ENCODE measurements around the gene SIRPB1.
"Not testable (repeated sequence)": the region's sequence is repeated elsewhere in the genome, so short reads cannot be mapped to it uniquely, and the experiment has no call there.

SIRPB1 gene

DNA sequence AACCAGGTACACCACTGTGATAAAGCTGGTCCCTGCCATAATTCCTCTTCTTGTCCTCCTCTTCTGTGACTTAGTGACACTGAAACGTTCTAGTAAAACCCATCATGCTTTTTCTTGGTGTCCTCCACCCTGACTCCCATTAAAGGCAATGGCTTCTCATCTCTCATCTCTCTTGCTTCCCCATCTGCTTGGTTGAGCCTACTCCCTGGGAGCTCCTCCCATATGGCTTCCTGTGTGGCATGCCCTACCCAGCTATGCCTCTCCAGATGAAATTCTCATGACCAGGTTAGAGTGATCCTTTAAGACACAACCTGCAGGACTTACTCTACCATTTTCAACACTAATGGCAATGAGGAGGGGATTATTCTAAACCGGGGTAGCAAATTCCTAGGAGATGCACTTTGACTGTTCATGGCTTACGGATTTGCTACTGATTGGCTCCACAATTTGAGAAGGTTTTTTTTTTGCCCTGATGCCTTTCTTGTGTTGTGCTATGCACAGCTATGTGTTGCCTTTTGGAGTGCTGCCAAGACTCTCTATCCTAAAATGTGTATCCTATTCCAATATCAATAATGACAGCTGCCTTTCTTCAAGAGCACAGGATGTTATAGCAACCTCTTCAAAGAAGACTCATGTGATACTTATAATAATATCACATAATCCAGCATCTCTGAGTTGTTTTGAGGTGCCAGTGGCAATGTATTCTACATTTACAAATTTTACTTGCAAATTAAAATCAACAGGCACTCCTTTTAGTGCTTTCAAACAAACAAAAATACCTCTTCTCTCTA, 31.7 kb upstream of the SIRPB1 start:
- H3K27me3 Mint-ChIP-seq = no peaks in the 10 kb centered on the region
- peak overlapping the region; percentile 28 for H3K4me3 Mint-ChIP-seq
- H3K27ac Mint-ChIP-seq = peak overlapping the region; percentile 27
- peaks cover 47% of the 10 kb centered on the region for H3K36me3 Mint-ChIP-seq (ENCODE audit: low read depth)
- H3K9me3 Mint-ChIP-seq = peaks cover 8% of the 10 kb centered on the region
- peaks cover 60% of the 10 kb centered on the region for H3K4me1 Mint-ChIP-seq (ENCODE audit: low read depth)

- no peak overlapping the region for H3K4me3 Mint-ChIP-seq
- peak overlapping the region; percentile 88 for H3K27ac Mint-ChIP-seq
- no peaks in the 10 kb centered on the region for H3K27me3 Mint-ChIP-seq
- H3K36me3 Mint-ChIP-seq (ENCODE audit: low read depth) = peaks cover 30% of the 10 kb centered on the region
- H3K9me3 Mint-ChIP-seq = no peaks in the 10 kb centered on the region
- H3K4me1 Mint-ChIP-seq (ENCODE audit: low read depth) = peaks cover 31% of the 10 kb centered on the region
Observed at GRCh38 chr20:1648101-1648500, 28.3 kb upstream of the SIRPB1 start.

- peaks cover 25% of the 10 kb centered on the region for H3K36me3 Mint-ChIP-seq (ENCODE audit: low read depth)
- no peak overlapping the region for H3K4me3 Mint-ChIP-seq
- H3K27ac Mint-ChIP-seq = peak overlapping the region; percentile 88
- no peaks in the 10 kb centered on the region for H3K27me3 Mint-ChIP-seq
- no peaks in the 10 kb centered on the region for H3K9me3 Mint-ChIP-seq
- peaks cover 21% of the 10 kb centered on the region for H3K4me1 Mint-ChIP-seq (ENCODE audit: low read depth)
Observed at GRCh38 chr20:1646975-1647431, 27.2 kb upstream of the SIRPB1 start.

GRCh38 chr20:1644101-1644962, 24.5 kb upstream of the SIRPB1 start:
- Mint-ChIP-seq H3K27ac (peak overlapping the region; percentile 58), H3K4me3 (no peak overlapping the region), H3K4me1 (ENCODE audit: low read depth) (no peaks in the 10 kb centered on the region), H3K9me3 (peaks cover 6% of the 10 kb centered on the region), H3K36me3 (ENCODE audit: low read depth) (peaks cover 25% of the 10 kb centered on the region), H3K27me3 (no peaks in the 10 kb centered on the region)

DNA sequence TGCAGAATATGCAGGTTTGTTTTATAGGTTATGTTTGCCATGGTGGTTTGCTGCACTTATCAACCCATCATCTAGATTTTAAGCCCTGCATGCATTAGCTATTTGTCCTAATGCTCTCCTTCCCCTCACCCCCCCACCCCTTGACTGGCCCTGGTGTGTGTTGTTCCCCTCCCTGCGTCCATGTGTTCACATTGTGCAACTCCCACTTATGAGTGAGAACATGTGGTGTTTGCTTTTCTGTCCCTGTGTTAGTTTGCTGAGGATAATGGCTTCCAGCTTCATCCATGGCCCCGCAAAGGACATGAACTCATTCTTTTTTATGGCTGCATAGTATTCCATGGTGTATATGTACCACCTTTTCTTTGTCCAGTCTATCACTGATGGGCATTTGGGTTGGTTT, 18.8 kb upstream of the SIRPB1 start:
- not testable (repeated sequence) for H3K27me3 Mint-ChIP-seq, H3K4me3 Mint-ChIP-seq, H3K27ac Mint-ChIP-seq, H3K9me3 Mint-ChIP-seq
- Mint-ChIP-seq H3K36me3 (ENCODE audit: low read depth) (peaks cover 13% of the 10 kb centered on the region), H3K4me1 (ENCODE audit: low read depth) (peaks cover 21% of the 10 kb centered on the region)

- H3K4me3 Mint-ChIP-seq = no peak overlapping the region
- H3K4me1 Mint-ChIP-seq (ENCODE audit: low read depth) = peaks cover 30% of the 10 kb centered on the region
- peaks cover 6% of the 10 kb centered on the region for H3K9me3 Mint-ChIP-seq
- H3K36me3 Mint-ChIP-seq (ENCODE audit: low read depth) = peaks cover 15% of the 10 kb centered on the region
- H3K27me3 Mint-ChIP-seq = no peaks in the 10 kb centered on the region
- H3K27ac Mint-ChIP-seq = no peak overlapping the region
Observed at GRCh38 chr20:1637755-1638154, 17.9 kb upstream of the SIRPB1 start.

GRCh38 chr20:1637226-1637625, 17.4 kb upstream of the SIRPB1 start:
- H3K27me3 Mint-ChIP-seq = no peaks in the 10 kb centered on the region
- no peak overlapping the region for H3K4me3 Mint-ChIP-seq
- H3K27ac Mint-ChIP-seq = no peak overlapping the region
- peaks cover 6% of the 10 kb centered on the region for H3K9me3 Mint-ChIP-seq
- peaks cover 15% of the 10 kb centered on the region for H3K36me3 Mint-ChIP-seq (ENCODE audit: low read depth)
- peaks cover 36% of the 10 kb centered on the region for H3K4me1 Mint-ChIP-seq (ENCODE audit: low read depth)

DNA sequence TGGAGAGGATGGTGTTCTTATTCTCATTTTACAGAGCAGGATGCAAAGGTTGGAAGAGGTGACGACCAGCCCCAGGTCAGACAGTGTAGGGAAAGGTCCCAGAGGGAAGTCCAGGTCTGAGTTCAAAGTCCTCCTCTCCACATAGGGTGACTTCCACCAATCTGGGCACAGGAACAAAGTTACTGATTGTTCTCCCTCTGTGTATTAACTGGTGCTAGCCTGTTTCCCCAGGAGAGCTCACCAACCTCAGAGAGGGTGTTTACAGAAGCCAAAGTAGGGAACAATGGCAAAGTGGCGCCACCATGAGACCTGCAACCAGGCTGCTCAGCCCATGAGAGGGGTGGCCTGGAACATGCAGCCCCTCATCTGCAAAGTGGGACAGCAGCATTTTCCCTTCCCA, 16.8 kb upstream of the SIRPB1 start:
- peaks cover 15% of the 10 kb centered on the region for H3K36me3 Mint-ChIP-seq (ENCODE audit: low read depth)
- H3K4me3 Mint-ChIP-seq = no peak overlapping the region

GRCh38 chr20:1635291-1635979, 15.6 kb upstream of the SIRPB1 start:
- peaks cover 6% of the 10 kb centered on the region for H3K9me3 Mint-ChIP-seq
- H3K4me3 Mint-ChIP-seq = no peak overlapping the region
- H3K27me3 Mint-ChIP-seq = no peaks in the 10 kb centered on the region
- H3K27ac Mint-ChIP-seq = no peak overlapping the region
- peaks cover 53% of the 10 kb centered on the region for H3K4me1 Mint-ChIP-seq (ENCODE audit: low read depth)
- peaks cover 19% of the 10 kb centered on the region for H3K36me3 Mint-ChIP-seq (ENCODE audit: low read depth)

More for the DNA sequence above, 16.8 kb upstream of the SIRPB1 start:
- Mint-ChIP-seq H3K27me3 (no peaks in the 10 kb centered on the region), H3K9me3 (peaks cover 6% of the 10 kb centered on the region), H3K4me1 (ENCODE audit: low read depth) (peaks cover 42% of the 10 kb centered on the region), H3K27ac (peak overlapping the region; percentile 34)

- Mint-ChIP-seq H3K4me1 (ENCODE audit: low read depth) (peaks cover 69% of the 10 kb centered on the region), H3K4me3 (no peak overlapping the region), H3K27me3 (no peaks in the 10 kb centered on the region), H3K27ac (peak overlapping the region; percentile 78), H3K9me3 (no peaks in the 10 kb centered on the region), H3K36me3 (ENCODE audit: low read depth) (peaks cover 35% of the 10 kb centered on the region)
Observed at GRCh38 chr20:1633535-1633934, 13.7 kb upstream of the SIRPB1 start.

DNA sequence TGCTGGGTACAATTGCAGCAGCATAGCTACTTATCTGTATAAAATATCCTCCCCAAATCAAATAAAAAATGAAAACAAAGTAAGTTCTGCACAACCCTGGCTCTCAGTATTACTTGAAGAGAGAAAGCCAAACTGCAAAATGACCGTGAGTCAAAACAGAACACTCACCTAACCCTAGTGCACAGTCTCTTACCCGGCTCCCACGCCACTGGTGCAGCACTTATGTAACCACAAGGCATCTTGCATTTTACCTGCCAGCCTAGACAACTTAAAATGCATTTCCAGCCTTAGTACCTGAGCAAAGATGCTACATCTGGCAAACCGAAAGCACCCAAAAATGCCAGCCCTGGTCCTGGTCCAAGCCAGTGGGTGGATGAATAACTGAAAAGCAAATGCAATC, 12.4 kb upstream of the SIRPB1 start:
- Mint-ChIP-seq H3K4me1 (ENCODE audit: low read depth) (peaks cover 73% of the 10 kb centered on the region), H3K4me3 (peak overlapping the region; percentile 33), H3K27me3 (no peaks in the 10 kb centered on the region), H3K27ac (peak overlapping the region; percentile 69), H3K36me3 (ENCODE audit: low read depth) (peaks cover 45% of the 10 kb centered on the region), H3K9me3 (no peaks in the 10 kb centered on the region)

DNA sequence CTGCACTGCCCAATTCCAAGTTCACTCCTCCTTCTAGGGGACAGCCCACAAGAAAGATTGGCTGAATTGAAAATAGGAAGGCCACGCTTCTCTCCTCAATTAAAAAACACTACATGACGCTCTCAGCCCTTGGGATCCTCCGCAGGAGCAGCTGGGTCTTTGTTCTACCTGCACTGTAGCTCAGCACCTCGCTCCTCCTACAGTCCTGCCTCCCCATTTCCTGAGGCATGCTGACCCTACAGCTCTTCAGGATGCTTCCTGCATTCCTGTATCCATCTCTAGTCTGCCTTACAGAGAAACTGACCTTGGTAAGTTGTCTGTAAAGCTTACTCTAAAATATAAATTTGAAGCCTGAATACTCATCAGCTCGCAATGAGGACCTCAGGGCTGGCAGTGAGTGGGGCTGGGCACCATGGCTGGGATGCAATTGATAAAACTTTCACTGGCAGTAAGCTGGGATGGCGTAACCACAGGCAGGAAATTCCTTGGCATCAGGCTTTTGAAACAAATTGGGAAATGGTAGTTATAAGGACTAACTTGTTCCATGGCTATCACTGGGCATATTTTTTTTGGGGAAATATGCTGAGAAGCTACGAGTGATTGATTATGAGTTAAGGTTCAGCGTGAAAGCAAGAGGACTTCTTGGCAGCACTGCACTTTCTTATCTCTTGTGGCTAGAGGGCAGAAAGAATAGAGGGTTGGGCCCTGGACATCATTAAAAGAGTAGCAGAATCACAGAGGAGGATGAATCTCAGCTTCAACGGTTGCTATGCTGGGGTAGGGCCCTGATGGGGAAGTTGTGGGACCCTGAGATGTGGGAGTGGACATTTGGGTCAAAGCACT, 11.7 kb upstream of the SIRPB1 start:
- Mint-ChIP-seq H3K4me1 (ENCODE audit: low read depth) (peaks cover 73% of the 10 kb centered on the region), H3K36me3 (ENCODE audit: low read depth) (peaks cover 45% of the 10 kb centered on the region), H3K9me3 (no peaks in the 10 kb centered on the region), H3K27me3 (no peaks in the 10 kb centered on the region), H3K4me3 (peak overlapping the region; percentile 33), H3K27ac (peak overlapping the region; percentile 69)

DNA sequence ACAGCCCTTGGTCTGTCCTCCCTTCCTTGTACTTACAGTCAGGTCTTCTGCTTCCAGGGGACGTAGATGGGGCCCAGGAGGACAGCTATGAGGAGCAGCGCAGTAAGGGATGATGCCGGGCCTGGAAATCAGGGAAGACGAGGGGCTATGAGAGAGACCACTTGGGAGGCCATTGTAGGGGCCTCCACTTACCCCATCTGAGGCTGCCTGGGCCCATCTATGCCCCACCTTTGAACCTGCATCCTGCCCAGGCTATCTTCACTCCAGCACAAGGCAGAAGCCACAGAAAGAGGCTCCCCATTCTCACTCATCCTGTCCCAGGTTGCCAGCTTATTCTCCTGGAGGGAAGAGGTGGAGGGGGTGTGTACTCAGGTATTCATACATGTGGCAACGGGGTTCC, 10.4 kb upstream of the SIRPB1 start:
- H3K36me3 Mint-ChIP-seq (ENCODE audit: low read depth) = peaks cover 40% of the 10 kb centered on the region
- H3K9me3 Mint-ChIP-seq = no peaks in the 10 kb centered on the region
- peaks cover 83% of the 10 kb centered on the region for H3K4me1 Mint-ChIP-seq (ENCODE audit: low read depth)
- H3K27me3 Mint-ChIP-seq = no peaks in the 10 kb centered on the region
- no peak overlapping the region for H3K27ac Mint-ChIP-seq
- no peak overlapping the region for H3K4me3 Mint-ChIP-seq

GRCh38 chr20:1629321-1629720, 9.5 kb upstream of the SIRPB1 start:
- Mint-ChIP-seq H3K4me1 (ENCODE audit: low read depth) (peaks cover 92% of the 10 kb centered on the region), H3K27me3 (no peaks in the 10 kb centered on the region), H3K36me3 (ENCODE audit: low read depth) (peaks cover 37% of the 10 kb centered on the region), H3K27ac (peak overlapping the region; percentile 76), H3K9me3 (no peaks in the 10 kb centered on the region), H3K4me3 (no peak overlapping the region)

All from stimulated activated naive CD8-positive, alpha-beta T cell treated with anti-CD3 and anti-CD28 coated beads, Interleukin-15, Interleukin-2, amounts not matched to agents 100 ng/mL and 50 ng/mL, for 24 hours (primary cell).